Caco-2 (cell line): ENCODE data around the gene OR10A2. TPM values are rescaled to one million over a fixed set of nuclear protein-coding genes. Genes with fewer than 3 reads are reported as not detected.
"Not testable (repeated sequence)": the region's sequence is repeated elsewhere in the genome, so short reads cannot be mapped to it uniquely, and the experiment has no call there.

Source experiments
- BruUV-seq: library from RNA; stranded (reverse); fragments of 400-500 nt; replicated peaks from 2 replicates; lab custom pipeline; 2021; lab: Mats Ljungman, UMichigan
- CTCF ChIA-PET: fragments of 300-600 bp; sonication (Branson Sonifier 250); formaldehyde crosslinking; loops from one replicate; lab custom pipeline; 2022; ENCODE audit warnings: antibody characterized with exemption; lab: Charles Lee
- POLR2A ChIA-PET: fragments of 300-600 bp; sonication (Branson Sonifier 250); formaldehyde crosslinking; loops from one replicate; lab custom pipeline; 2022; ENCODE audit warnings: antibody characterized with exemption; lab: Charles Lee
- DNase-seq, 2 experiments: peaks; one replicate each; pipeline versions ENCODE4 v3.0.0 to v3.0.0-alpha.2; 2020 to 2022
- H3K27me3 ChIP-seq: replicated peaks from 2 replicates; pipeline ENCODE4 v1.6.0; 2011; ENCODE audit warnings: low read length; ENCODE audit not compliant: control insufficient read depth, insufficient read depth
- H3K36me3 ChIP-seq: 2 replicates; pipeline ENCODE4 v1.5.1; 2011; ENCODE audit warnings: low read length; ENCODE audit not compliant: control insufficient read depth, insufficient read depth
- H3K4me1 ChIP-seq: fragments of 250-450 bp; sonication (Bioruptor Pico); 2 replicates; pipeline ENCODE4 v1.5.1; 2020; ENCODE audit warnings: mild to moderate bottlenecking
- H3K4me3 ChIP-seq: 2 replicates; pipeline ENCODE4 v1.5.1; 2011; ENCODE audit warnings: low read depth, mild to moderate bottlenecking, control low read depth, low read length
- H3K9me3 ChIP-seq: fragments of 250-450 bp; sonication (Bioruptor Pico); 2 replicates; pipeline ENCODE4 v1.5.1; 2020; ENCODE audit warnings: mild to moderate bottlenecking, moderate library complexity
- H3K27ac Mint-ChIP-seq: one replicate; pipeline ENCODE4 v1.8.0; 2022; ENCODE audit warnings: mixed read lengths; ENCODE audit not compliant: unreplicated experiment
- H3K27me3 Mint-ChIP-seq: one replicate; pipeline ENCODE4 v1.8.0; 2022; ENCODE audit warnings: mixed read lengths; ENCODE audit not compliant: insufficient read depth, unreplicated experiment
- H3K36me3 Mint-ChIP-seq: one replicate; pipeline ENCODE4 v1.8.0; 2022; ENCODE audit warnings: mild to moderate bottlenecking, mixed read lengths; ENCODE audit not compliant: insufficient read depth, unreplicated experiment
- H3K4me1 Mint-ChIP-seq: one replicate; pipeline ENCODE4 v1.8.0; 2022; ENCODE audit warnings: low read depth, mixed read lengths; ENCODE audit not compliant: unreplicated experiment
- H3K4me3 Mint-ChIP-seq: one replicate; pipeline ENCODE4 v1.8.0; 2022; ENCODE audit warnings: mild to moderate bottlenecking, moderate library complexity, mixed read lengths; ENCODE audit not compliant: unreplicated experiment
- H3K9me3 Mint-ChIP-seq: one replicate; pipeline ENCODE4 v1.8.0; 2022; ENCODE audit warnings: mixed read lengths; ENCODE audit not compliant: unreplicated experiment
- CTCF ChIP-seq, 2 experiments: fragments of 200-600 bp in 1 of 2; IDR thresholded peaks; 1 replicate in 1 of 2; 2 replicates in 1 of 2; pipeline versions ENCODE4 v1.5.1 to v1.8.0; 2011 to 2022; ENCODE audit warnings: antibody characterized with exemption in 1 of 2, control low read depth in 1 of 2, inconsistent platforms in 1 of 2, low read depth in 1 of 2, low read length in 1 of 2, mild to moderate bottlenecking in 1 of 2, moderate library complexity in 1 of 2; ENCODE audit not compliant: insufficient read depth in 1 of 2, severe bottlenecking in 1 of 2, unreplicated experiment in 1 of 2
- intact Hi-C: fragments of 100-400 bp; cut with micrococcal nuclease; formaldehyde crosslinking; loops from one replicate; pipeline ENCODE4 v1.10.0; 2022; ENCODE audit not compliant: unreplicated experiment
- total RNA-seq: library from RNA; stranded (reverse); gene quantifications from 2 replicates; pipeline ENCODE4 v1.2.3, GENCODE V29; 2022

Gene OR10A2
- total RNA-seq, 1 experiment from 2014 or later: not detected

- no peak within 1 kb of the TSS for H3K4me3 Mint-ChIP-seq
- ChIA-PET POLR2A (no interaction called here), CTCF (no interaction called here)
- intact Hi-C loops: no loop called here
- Histone ChIP-seq H3K9me3 (no peaks in the 10 kb centered on the region), H3K4me1 (no peaks in the 10 kb centered on the region), H3K36me3 (no peaks in the 10 kb centered on the region), H3K27me3 (no peaks in the 10 kb centered on the region), H3K4me3 (no peak within 1 kb of the TSS)
- no peak for DNase-seq
- no peaks in the 10 kb centered on the region for H3K4me1 Mint-ChIP-seq
- H3K27me3 Mint-ChIP-seq: peaks cover 18% of the 10 kb centered on the region
- no peaks in the 10 kb centered on the region for H3K36me3 Mint-ChIP-seq
- no peak for TF ChIP-seq CTCF (IDR thresholded peaks at IDR 0.05; ENCODE audit: insufficient read depth in 1 of 2, low read depth in 1 of 2, low read length in 1 of 2, severe bottlenecking in 1 of 2, unreplicated experiment in 1 of 2)
- H3K9me3 Mint-ChIP-seq: no peaks in the 10 kb centered on the region
- no TSS peak for BruUV-seq
- H3K27ac Mint-ChIP-seq: no peak within 1 kb of the TSS
These were observed 17.5 kb upstream of the OR10A2 start, which contains the start of gene OR10A5 for GRCh38 chr11:6845383-6845782. Gene OR10A5 (plus strand): TSS chr11:6845683. CDS start chr11:6845683, 0 bp downstream.

- ChIA-PET POLR2A (no interaction called here), CTCF (no interaction called here)
- Mint-ChIP-seq H3K4me1 (no peaks in the 10 kb centered on the region), H3K9me3 (no peaks in the 10 kb centered on the region), H3K27ac (no peak overlapping the region), H3K4me3 (no peak overlapping the region), H3K36me3 (no peaks in the 10 kb centered on the region), H3K27me3 (peaks cover 12% of the 10 kb centered on the region)
- Histone ChIP-seq H3K27me3 (no peaks in the 10 kb centered on the region), H3K36me3 (no peaks in the 10 kb centered on the region), H3K4me1 (no peaks in the 10 kb centered on the region), H3K4me3 (no peak overlapping the region), H3K9me3 (no peaks in the 10 kb centered on the region)
- no peak for DNase-seq
- intact Hi-C loops: no loop called here
- no peak for TF ChIP-seq CTCF (IDR thresholded peaks at IDR 0.05; ENCODE audit: insufficient read depth in 1 of 2, low read depth in 1 of 2, low read length in 1 of 2, severe bottlenecking in 1 of 2, unreplicated experiment in 1 of 2)
- BruUV-seq: no TSS peak
These were observed 12.3 kb upstream of the OR10A2 start for GRCh38 chr11:6850526-6850925.

- BruUV-seq, DNase-seq, intact Hi-C loops, H3K9me3 ChIP-seq, H3K4me3 ChIP-seq, H3K36me3 Mint-ChIP-seq, H3K4me1 Mint-ChIP-seq, H3K9me3 Mint-ChIP-seq, H3K27me3 ChIP-seq, CTCF ChIA-PET, H3K4me1 ChIP-seq, POLR2A ChIA-PET, H3K27ac Mint-ChIP-seq, H3K27me3 Mint-ChIP-seq, H3K4me3 Mint-ChIP-seq, H3K36me3 ChIP-seq: not testable (repeated sequence)
These were observed 8.1 kb upstream of the OR10A2 start for GRCh38 chr11:6854801-6855200.
